GM18520 (cell line): Measurements from ENCODE around the gene TIGAR.

ENCODE experiments used
- ATAC-seq: cut with Tn5 transposase; IDR thresholded peaks from one replicate; pipeline ENCODE4 v1.9.1; 2021; ENCODE audit not compliant: unreplicated experiment

Gene TIGAR

GRCh38 chr12:4375449-4375848, 54.4 kb downstream of the TIGAR start:
- no peak for ATAC-seq

- ATAC-seq: no peak
Observed at GRCh38 chr12:4378772-4379171, 57.8 kb downstream of the TIGAR start.

GRCh38 chr12:4379405-4379804, 58.4 kb downstream of the TIGAR start, which contains the start of gene FGF23:
Gene FGF23, minus strand, starts transcription at chr12:4379712. Its CDS starts 130 bp downstream, at chr12:4379582.
- no peak for ATAC-seq

- ATAC-seq: no peak
Observed at GRCh38 chr12:4380332-4380731, 59.3 kb downstream of the TIGAR start.

GRCh38 chr12:4383304-4383865, 62.4 kb downstream of the TIGAR start:
- ATAC-seq: no peak

- ATAC-seq: no peak
Observed at GRCh38 chr12:4386801-4387200, 65.8 kb downstream of the TIGAR start.

GRCh38 chr12:4387607-4388006, 66.6 kb downstream of the TIGAR start:
- ATAC-seq: no peak

GRCh38 chr12:4388032-4388431, 67.0 kb downstream of the TIGAR start:
- no peak for ATAC-seq

GRCh38 chr12:4388662-4389061, 67.6 kb downstream of the TIGAR start:
- no peak for ATAC-seq

GRCh38 chr12:4392223-4392742, 71.3 kb downstream of the TIGAR start:
- ATAC-seq: no peak

- ATAC-seq: no peak
Observed at GRCh38 chr12:4393211-4393610, 72.2 kb downstream of the TIGAR start.

GRCh38 chr12:4395818-4396217, 74.8 kb downstream of the TIGAR start:
- ATAC-seq: no peak

- ATAC-seq: no peak
Observed at GRCh38 chr12:4401117-4401516, 80.1 kb downstream of the TIGAR start.

GRCh38 chr12:4402996-4403395, 82.0 kb downstream of the TIGAR start:
- no peak for ATAC-seq
